ENCODE results near the gene DOCK4.

The DOCK4 gene

GRCh38 chr7:112192236-112193154 is 13.7 kb downstream of the DOCK4 start:
- DNase-seq (ENCODE audit: low read depth) = no peak

- no peak for DNase-seq (ENCODE audit: low read depth)
These were observed 16.1 kb downstream of the DOCK4 start for GRCh38 chr7:112190120-112190519.

- no peak for DNase-seq (ENCODE audit: low read depth)
These were observed 16.5 kb downstream of the DOCK4 start for GRCh38 chr7:112189691-112190090.

GRCh38 chr7:112188257-112188656 is 17.9 kb downstream of the DOCK4 start:
- DNase-seq (ENCODE audit: low read depth) = no peak

GRCh38 chr7:112186300-112186699 is 19.9 kb downstream of the DOCK4 start:
- no peak for DNase-seq (ENCODE audit: low read depth)

GRCh38 chr7:112185005-112185834 is 21.0 kb downstream of the DOCK4 start:
- no peak for DNase-seq (ENCODE audit: low read depth)

- no peak for DNase-seq (ENCODE audit: low read depth)
These were observed 21.7 kb downstream of the DOCK4 start for GRCh38 chr7:112184455-112184854.

- DNase-seq (ENCODE audit: low read depth) = no peak
These were observed 22.9 kb downstream of the DOCK4 start for GRCh38 chr7:112183266-112183665.

- no peak for DNase-seq (ENCODE audit: low read depth)
These were observed 23.4 kb downstream of the DOCK4 start for GRCh38 chr7:112182749-112183148.

- DNase-seq (ENCODE audit: low read depth) = no peak
These were observed 26.0 kb downstream of the DOCK4 start for GRCh38 chr7:112180223-112180622.

- no peak for DNase-seq (ENCODE audit: low read depth)
These were observed 29.3 kb downstream of the DOCK4 start for GRCh38 chr7:112176693-112177415.

- no peak for DNase-seq (ENCODE audit: low read depth)
These were observed 30.0 kb downstream of the DOCK4 start for GRCh38 chr7:112176241-112176640.

- DNase-seq (ENCODE audit: low read depth) = no peak
These were observed 32.0 kb downstream of the DOCK4 start for GRCh38 chr7:112174192-112174591.

- no peak for DNase-seq (ENCODE audit: low read depth)
These were observed 32.7 kb downstream of the DOCK4 start for GRCh38 chr7:112173568-112173905.

GRCh38 chr7:112172870-112173567 is 33.2 kb downstream of the DOCK4 start:
- no peak for DNase-seq (ENCODE audit: low read depth)

GRCh38 chr7:112171673-112172072 is 34.5 kb downstream of the DOCK4 start:
- DNase-seq (ENCODE audit: low read depth) = no peak

- no peak for DNase-seq (ENCODE audit: low read depth)
These were observed 37.3 kb downstream of the DOCK4 start for GRCh38 chr7:112168915-112169314.

GRCh38 chr7:112167147-112167546 is 39.1 kb downstream of the DOCK4 start:
- no peak for DNase-seq (ENCODE audit: low read depth)

GRCh38 chr7:112162784-112163506 is 43.3 kb downstream of the DOCK4 start:
- no peak for DNase-seq (ENCODE audit: low read depth)

- DNase-seq (ENCODE audit: low read depth) = no peak
These were observed 43.9 kb downstream of the DOCK4 start for GRCh38 chr7:112162142-112162766.

All from GM04504 (cell line).